ENCODE measurements around the gene DAZ4.
"Not testable (repeated sequence)": the region's sequence is repeated elsewhere in the genome, so short reads cannot be mapped to it uniquely, and the experiment has no call there.

DAZ4 gene

GRCh38 chrY:24833619-24834018 is at the start of gene DAZ4:
TSS of gene DAZ4 (plus strand) at chrY:24833919. CDS start at chrY:24834127, 208 bp downstream.
- not testable (repeated sequence) for H3K4me3 Mint-ChIP-seq; H3K27ac Mint-ChIP-seq; ATAC-seq; DNase-seq (ENCODE audit: low spot score in 2 of 2); H3K36me3 Mint-ChIP-seq; H3K4me1 Mint-ChIP-seq; H3K9me3 Mint-ChIP-seq

- H3K27ac Mint-ChIP-seq; H3K4me1 Mint-ChIP-seq; H3K36me3 Mint-ChIP-seq; H3K9me3 Mint-ChIP-seq; H3K4me3 Mint-ChIP-seq; ATAC-seq; DNase-seq (ENCODE audit: low spot score in 2 of 2): not testable (repeated sequence)
These were observed 20.4 kb upstream of the DAZ4 start, which contains the start of gene DAZ3 for GRCh38 chrY:24813293-24813692. TSS of gene DAZ3 (minus strand) at chrY:24813393. CDS start at chrY:24813185, 208 bp downstream.

GRCh38 chrY:24821836-24822235 is 11.9 kb upstream of the DAZ4 start:
- not testable (repeated sequence) for H3K4me1 Mint-ChIP-seq, ATAC-seq

GRCh38 chrY:24824184-24824879 is 9.4 kb upstream of the DAZ4 start:
- not testable (repeated sequence) for H3K4me3 Mint-ChIP-seq; DNase-seq (ENCODE audit: low spot score in 2 of 2); H3K27ac Mint-ChIP-seq; H3K4me1 Mint-ChIP-seq; ATAC-seq; H3K9me3 Mint-ChIP-seq; H3K36me3 Mint-ChIP-seq

More at GRCh38 chrY:24821836-24822235, 11.9 kb upstream of the DAZ4 start:
- DNase-seq (ENCODE audit: low spot score in 2 of 2); H3K27ac Mint-ChIP-seq; H3K9me3 Mint-ChIP-seq; H3K4me3 Mint-ChIP-seq; H3K36me3 Mint-ChIP-seq: not testable (repeated sequence)

- not testable (repeated sequence) for H3K4me3 Mint-ChIP-seq; H3K4me1 Mint-ChIP-seq; ATAC-seq; H3K27ac Mint-ChIP-seq; DNase-seq (ENCODE audit: low spot score in 2 of 2); H3K9me3 Mint-ChIP-seq; H3K36me3 Mint-ChIP-seq
These were observed 8.7 kb upstream of the DAZ4 start for GRCh38 chrY:24825069-24825468.
